Suprapubic skin (tissue), 4 donors: ENCODE data around the gene CYP8B1. TPM values are rescaled to one million over a fixed set of nuclear protein-coding genes. Genes with fewer than 3 reads are reported as not detected.

Experiments used
- DNase-seq, 2 donors: peaks; one replicate each; pipeline ENCODE4 v3.0.0-alpha.2; 2019; ENCODE audit warnings: low spot score in 2 of 2
- H3K27ac ChIP-seq: fragments of 200-600 bp; sonication (generic); one replicate; pipeline ENCODE4 v1.5.1; 2019
- H3K27me3 ChIP-seq: fragments of 200-600 bp; sonication (generic); one replicate; pipeline ENCODE4 v1.5.1; 2019
- H3K36me3 ChIP-seq: fragments of 200-600 bp; sonication (generic); one replicate; pipeline ENCODE4 v1.5.1; 2019
- H3K4me1 ChIP-seq: fragments of 200-600 bp; sonication (generic); one replicate; pipeline ENCODE4 v1.5.1; 2019
- H3K4me3 ChIP-seq: fragments of 200-600 bp; sonication (generic); one replicate; pipeline ENCODE4 v1.5.1; 2019; ENCODE audit warnings: mild to moderate bottlenecking
- H3K9me3 ChIP-seq: fragments of 200-600 bp; sonication (generic); one replicate; pipeline ENCODE4 v1.5.1; 2019
- CTCF ChIP-seq, 2 donors: fragments of 200-600 bp in 1 of 2; fragments of 450-650 bp in 1 of 2; sonication (generic) in 1 of 2; IDR thresholded peaks; one replicate each; pipeline ENCODE4 v1.5.1; 2016 to 2019; ENCODE audit warnings: antibody characterized with exemption in 2 of 2, mild to moderate bottlenecking in 1 of 2, moderate library complexity in 1 of 2
- EP300 ChIP-seq: sonication (generic); formaldehyde crosslinking; IDR thresholded peaks from one replicate; pipeline ENCODE4 v1.6.1; 2017; ENCODE audit warnings: antibody characterized with exemption
- POLR2A ChIP-seq, 2 donors: fragments of 450-650 bp; IDR thresholded peaks; one replicate each; pipeline ENCODE4 v1.6.1; 2017; ENCODE audit warnings: antibody characterized with exemption in 2 of 2, mild to moderate bottlenecking in 2 of 2, moderate library complexity in 2 of 2
- POLR2AphosphoS5 ChIP-seq, 3 donors: sonication (generic); formaldehyde crosslinking; IDR thresholded peaks; one replicate each; pipeline ENCODE4 v1.6.1; 2017; ENCODE audit warnings: antibody characterized with exemption in 3 of 3
- WGBS: methylation state at CpG from one replicate; pipeline ENCODE4 v1.1.5; 2018; 5-methylcytosine and 5-hydroxymethylcytosine counted together
- total RNA-seq, 4 donors: library from RNA; depleted of rRNA; stranded (reverse); fragments of >200 nt; gene quantifications; one replicate each; pipeline ENCODE4 v1.1.0, GENCODE V29; 2016

The CYP8B1 gene
- total RNA-seq, 4 donors from 2014 or later = not detected

- 50% methylated on average over 5 of the region's 5 CpGs for whole genome bisulfite sequencing
- DNase-seq = no peak
- H3K27ac ChIP-seq = peak overlapping the region; percentile 67
Measured at GRCh38 chr3:42846685-42847522, 28.8 kb downstream of the CYP8B1 start.

GRCh38 chr3:42844815-42845214, 30.9 kb downstream of the CYP8B1 start:
- no peak for TF ChIP-seq CTCF (IDR thresholded peaks at IDR 0.05)
- no peak for TF ChIP-seq POLR2A (IDR thresholded peaks at IDR 0.05)
- TF ChIP-seq EP300 = no peak
- TF ChIP-seq POLR2AphosphoS5 (IDR thresholded peaks at IDR 0.05) = no peak
- H3K4me3 ChIP-seq = no peak overlapping the region
- H3K27ac ChIP-seq = peak overlapping the region; percentile 78

More at GRCh38 chr3:42846685-42847522, 28.8 kb downstream of the CYP8B1 start:
- H3K9me3 ChIP-seq = no peaks in the 10 kb centered on the region
- no peaks in the 10 kb centered on the region for H3K27me3 ChIP-seq
- peaks cover 28% of the 10 kb centered on the region for H3K4me1 ChIP-seq
- no peaks in the 10 kb centered on the region for H3K36me3 ChIP-seq
- no peak overlapping the region for H3K4me3 ChIP-seq
- no peak for TF ChIP-seq POLR2A (IDR thresholded peaks at IDR 0.05)
- no peak for TF ChIP-seq EP300
- TF ChIP-seq CTCF (IDR thresholded peaks at IDR 0.05) = no peak
- no peak for TF ChIP-seq POLR2AphosphoS5 (IDR thresholded peaks at IDR 0.05)

GRCh38 chr3:42844412-42844713, 31.3 kb downstream of the CYP8B1 start:
- H3K27me3 ChIP-seq = no peaks in the 10 kb centered on the region
- 85% methylated on average over 1 of the region's 1 CpG for WGBS
- H3K4me3 ChIP-seq = no peak overlapping the region

More at GRCh38 chr3:42844815-42845214, 30.9 kb downstream of the CYP8B1 start:
- Histone ChIP-seq H3K27me3 (no peaks in the 10 kb centered on the region), H3K36me3 (no peaks in the 10 kb centered on the region), H3K9me3 (no peaks in the 10 kb centered on the region), H3K4me1 (peaks cover 23% of the 10 kb centered on the region)
- WGBS = 72% methylated on average over 4 of the region's 4 CpGs
- no peak for DNase-seq

GRCh38 chr3:42843713-42844411, 31.8 kb downstream of the CYP8B1 start:
- 60% methylated on average over 6 of the region's 6 CpGs for WGBS
- H3K4me1 ChIP-seq = peaks cover 27% of the 10 kb centered on the region
- no peaks in the 10 kb centered on the region for H3K36me3 ChIP-seq
- H3K4me3 ChIP-seq = no peak overlapping the region
- peak overlapping the region; percentile 78 for H3K27ac ChIP-seq
- TF ChIP-seq POLR2AphosphoS5 (IDR thresholded peaks at IDR 0.05) = no peak
- TF ChIP-seq CTCF (IDR thresholded peaks at IDR 0.05) = no peak
- peak in 1 of 2 donors; percentile 8 for TF ChIP-seq POLR2A (IDR thresholded peaks at IDR 0.05)
- DNase-seq = peak in 1 of 2 donors; percentile 81
- H3K9me3 ChIP-seq = no peaks in the 10 kb centered on the region
- no peaks in the 10 kb centered on the region for H3K27me3 ChIP-seq

More at GRCh38 chr3:42844412-42844713, 31.3 kb downstream of the CYP8B1 start:
- peak overlapping the region; percentile 78 for H3K27ac ChIP-seq
- peaks cover 24% of the 10 kb centered on the region for H3K4me1 ChIP-seq
- DNase-seq = no peak
- no peaks in the 10 kb centered on the region for H3K9me3 ChIP-seq
- TF ChIP-seq POLR2A (IDR thresholded peaks at IDR 0.05) (no peak), CTCF (IDR thresholded peaks at IDR 0.05) (no peak), EP300 (no peak)
- H3K36me3 ChIP-seq = no peaks in the 10 kb centered on the region

- Histone ChIP-seq H3K4me1 (peaks cover 13% of the 10 kb centered on the region), H3K27ac (no peak overlapping the region), H3K4me3 (no peak overlapping the region), H3K27me3 (no peaks in the 10 kb centered on the region), H3K9me3 (no peaks in the 10 kb centered on the region), H3K36me3 (no peaks in the 10 kb centered on the region)
- TF ChIP-seq POLR2A (IDR thresholded peaks at IDR 0.05) (no peak), CTCF (IDR thresholded peaks at IDR 0.05) (no peak)
- no peak for DNase-seq
- 78% methylated on average over 1 of the region's 1 CpG for WGBS
Measured at GRCh38 chr3:42841332-42841731, 34.3 kb downstream of the CYP8B1 start.
